K562 (cell line): ENCODE data around the gene GPR152.

ENCODE experiments used
- CTCF ChIP-seq, 3 experiments: IDR thresholded peaks in 2 of 3; conservative IDR thresholded peaks in 1 of 3; 2 replicates each; pipeline ENCODE4 v1.5.1; 2011 to 2012; ENCODE audit warnings: low read length in 3 of 3, mild to moderate bottlenecking in 3 of 3, control low read depth in 2 of 3, improper control_type of control experiment in 1 of 3, inconsistent platforms in 1 of 3, low read depth in 1 of 3, mixed read lengths in 1 of 3, moderate library complexity in 1 of 3; ENCODE audit not compliant: insufficient read depth in 2 of 3
- ELF4 ChIP-seq: fragments of 450-650 bp; formaldehyde crosslinking; IDR thresholded peaks from 2 replicates; pipeline ENCODE4 v1.4.0; 2022; ENCODE audit warnings: missing genetic modification characterization
- NFIC ChIP-seq: fragments of 450-650 bp; IDR thresholded peaks from 2 replicates; pipeline ENCODE4 v1.6.1; 2017; ENCODE audit warnings: mild to moderate bottlenecking, inconsistent platforms
- NONO ChIP-seq, 2 experiments: fragments of 200-400 bp in 1 of 2; fragments of 450-650 bp in 1 of 2; formaldehyde crosslinking in 1 of 2; IDR thresholded peaks; 2 replicates each; pipeline ENCODE4 v1.6.1; 2017; ENCODE audit warnings: low read depth in 2 of 2, mild to moderate bottlenecking in 2 of 2, moderate library complexity in 2 of 2, low read length in 1 of 2
- POLR2A ChIP-seq: fragments of 450-650 bp; conservative IDR thresholded peaks from 2 replicates; pipeline ENCODE4 v1.6.1; 2016
- REST ChIP-seq, 2 experiments: fragments of 450-650 bp; formaldehyde crosslinking in 1 of 2; IDR thresholded peaks; 2 replicates each; pipeline versions ENCODE4 v1.4.0 to v1.6.1; 2014 to 2020; ENCODE audit warnings: mild to moderate bottlenecking in 2 of 2, borderline replicate concordance in 1 of 2, low read depth in 1 of 2
- SMC3 ChIP-seq: conservative IDR thresholded peaks from 2 replicates; pipeline ENCODE4 v1.6.1; 2011; ENCODE audit warnings: low read depth, low read length, improper control_type of control experiment; ENCODE audit not compliant: insufficient read depth
- SP1 ChIP-seq: sonication (generic); formaldehyde crosslinking; IDR thresholded peaks from 2 replicates; pipeline ENCODE4 v1.8.1; 2022; ENCODE audit warnings: mild to moderate bottlenecking, missing genetic modification reagents
- TBP ChIP-seq: optimal IDR thresholded peaks from 2 replicates; pipeline ENCODE3; 2011; ENCODE audit warnings: low read depth, low read length, improper control_type of control experiment
- ZNF561 ChIP-seq: fragments of 450-650 bp; formaldehyde crosslinking; conservative IDR thresholded peaks from 2 replicates; pipeline ENCODE4 v1.4.0; 2020; ENCODE audit warnings: mild to moderate bottlenecking, moderate library complexity

GRCh38 chr11:67483831-67484665, 31.5 kb upstream of the GPR152 start:
- TF ChIP-seq TBP (no peak), SP1 (CRISPR knock-in tag) (no peak), SMC3 (no peak), NONO (IDR thresholded peaks at IDR 0.05; ENCODE audit: low read depth in 2 of 2, low read length in 1 of 2) (no peak), NFIC (no peak), REST (IDR thresholded peaks at IDR 0.05; ENCODE audit: borderline replicate concordance) (no peak), REST (CRISPR knock-in tag; IDR thresholded peaks at IDR 0.05; ENCODE audit: low read depth) (no peak), ZNF561 (CRISPR knock-in tag) (no peak), ELF4 (no peak), POLR2A (no peak), CTCF (IDR thresholded peaks at IDR 0.05 in 2 of 3, conservative IDR thresholded peaks at IDR 0.05 in 1 of 3; ENCODE audit: insufficient read depth in 2 of 3, low read depth in 1 of 3, low read length in 3 of 3) (no peak)
